Astrocyte (in vitro differentiated cells and primary cell): ENCODE data around the gene PKD2. TPM values are rescaled to one million over a fixed set of nuclear protein-coding genes. Genes with fewer than 3 reads are reported as not detected.

ENCODE experiments used
- DNase-seq: peaks from one replicate; pipeline ENCODE4 v3.0.0-alpha.2; 2010; ENCODE audit warnings: low read depth
- FAIRE-seq: peaks from 2 replicates; lab custom pipeline; 2011; peaks lifted over from hg19 to GRCh38; lab: Jason Lieb, UNC
- H2AFZ ChIP-seq: 2 replicates; pipeline ENCODE4 v1.6.0; 2012; ENCODE audit warnings: low read depth, low read length, inconsistent platforms
- H3K27ac ChIP-seq: 2 replicates; pipeline ENCODE4 v1.5.1; 2011; ENCODE audit warnings: low read depth, low read length, inconsistent platforms
- H3K27me3 ChIP-seq: 2 replicates; pipeline ENCODE4 v1.6.0; 2011; ENCODE audit warnings: low read length, inconsistent platforms; ENCODE audit not compliant: insufficient read depth
- H3K36me3 ChIP-seq: 2 replicates; pipeline ENCODE4 v1.5.1; 2011; ENCODE audit warnings: low read length, inconsistent platforms; ENCODE audit not compliant: insufficient read depth
- H3K4me1 ChIP-seq: 2 replicates; pipeline ENCODE4 v1.5.1; 2011; ENCODE audit warnings: low read length, inconsistent platforms; ENCODE audit not compliant: insufficient read depth
- H3K4me2 ChIP-seq: 2 replicates; pipeline ENCODE4 v1.6.0; 2012; ENCODE audit warnings: low read length, inconsistent platforms
- H3K4me3 ChIP-seq: 2 replicates; pipeline ENCODE4 v1.5.1; 2011; ENCODE audit warnings: low read depth, mild to moderate bottlenecking, low read length, inconsistent platforms; ENCODE audit not compliant: insufficient read depth
- H3K79me2 ChIP-seq: 2 replicates; pipeline ENCODE4 v1.6.0; 2012; ENCODE audit warnings: mild to moderate bottlenecking, low read length, inconsistent platforms; ENCODE audit not compliant: insufficient read depth
- H3K9ac ChIP-seq: 2 replicates; pipeline ENCODE4 v1.6.0; 2012; ENCODE audit warnings: mild to moderate bottlenecking, low read length, inconsistent platforms
- H3K9me3 ChIP-seq: 2 replicates; pipeline ENCODE4 v1.5.1; 2012; ENCODE audit warnings: low read depth, mild to moderate bottlenecking, low read length, inconsistent platforms; ENCODE audit not compliant: insufficient read depth
- H4K20me1 ChIP-seq: 2 replicates; pipeline ENCODE4 v1.6.0; 2012; ENCODE audit warnings: low read length, inconsistent platforms; ENCODE audit not compliant: insufficient read depth
- H3K27ac Mint-ChIP-seq: one replicate; pipeline ENCODE4 v1.8.0; 2021; ENCODE audit warnings: mild to moderate bottlenecking, mixed read lengths; ENCODE audit not compliant: unreplicated experiment
- H3K27me3 Mint-ChIP-seq: one replicate; pipeline ENCODE4 v1.8.0; 2021; ENCODE audit warnings: low read depth, mixed read lengths; ENCODE audit not compliant: unreplicated experiment
- H3K36me3 Mint-ChIP-seq: one replicate; pipeline ENCODE4 v1.8.0; 2021; ENCODE audit warnings: low read depth, mixed read lengths; ENCODE audit not compliant: unreplicated experiment
- H3K4me1 Mint-ChIP-seq: one replicate; pipeline ENCODE4 v1.8.0; 2021; ENCODE audit warnings: low read depth, mixed read lengths; ENCODE audit not compliant: unreplicated experiment
- H3K4me3 Mint-ChIP-seq: one replicate; pipeline ENCODE4 v1.8.0; 2021; ENCODE audit warnings: mild to moderate bottlenecking, moderate library complexity, mixed read lengths; ENCODE audit not compliant: unreplicated experiment
- H3K9me3 Mint-ChIP-seq: one replicate; pipeline ENCODE4 v1.8.0; 2021; ENCODE audit warnings: mild to moderate bottlenecking, mixed read lengths; ENCODE audit not compliant: unreplicated experiment
- CTCF ChIP-seq: IDR thresholded peaks from 2 replicates; pipeline ENCODE4 v1.5.1; 2011; ENCODE audit warnings: low read depth, mild to moderate bottlenecking, inconsistent platforms, low read length, moderate library complexity; ENCODE audit not compliant: insufficient read depth
- EZH2 ChIP-seq: IDR thresholded peaks from 2 replicates; pipeline ENCODE4 v1.6.1; 2012; ENCODE audit warnings: mild to moderate bottlenecking, low read length, inconsistent platforms; ENCODE audit not compliant: insufficient read depth
- total RNA-seq: library from RNA; stranded (reverse); gene quantifications from 2 replicates; pipeline ENCODE4 v1.2.1, GENCODE V29; 2021

PKD2 gene
- total RNA-seq, 1 donor from 2014 or later: 19.7 TPM

GRCh38 chr4:87973283-87974169 is 33.9 kb upstream of the PKD2 start:
- Mint-ChIP-seq H3K4me1 (peaks cover 20% of the 10 kb centered on the region), H3K4me3 (peak overlapping the region; percentile 72), H3K27ac (peak overlapping the region; percentile 98), H3K27me3 (no peaks in the 10 kb centered on the region), H3K9me3 (no peaks in the 10 kb centered on the region), H3K36me3 (no peaks in the 10 kb centered on the region)
- Histone ChIP-seq H4K20me1 (no peaks in the 10 kb centered on the region), H3K27me3 (no peaks in the 10 kb centered on the region), H3K4me1 (peaks cover 27% of the 10 kb centered on the region), H3K9ac (peak overlapping the region; percentile 74), H3K9me3 (no peaks in the 10 kb centered on the region), H2AFZ (peak overlapping the region; percentile 57), H3K4me3 (peak overlapping the region; percentile 47), H3K36me3 (no peaks in the 10 kb centered on the region), H3K27ac (peak overlapping the region; percentile 88), H3K4me2 (peak overlapping the region; percentile 83), H3K79me2 (no peaks in the 10 kb centered on the region)
- DNase-seq (peak; percentile 94), FAIRE-seq (peak; percentile 96)
- peak; percentile 90 for TF ChIP-seq CTCF
- no peak for TF ChIP-seq EZH2

DNA sequence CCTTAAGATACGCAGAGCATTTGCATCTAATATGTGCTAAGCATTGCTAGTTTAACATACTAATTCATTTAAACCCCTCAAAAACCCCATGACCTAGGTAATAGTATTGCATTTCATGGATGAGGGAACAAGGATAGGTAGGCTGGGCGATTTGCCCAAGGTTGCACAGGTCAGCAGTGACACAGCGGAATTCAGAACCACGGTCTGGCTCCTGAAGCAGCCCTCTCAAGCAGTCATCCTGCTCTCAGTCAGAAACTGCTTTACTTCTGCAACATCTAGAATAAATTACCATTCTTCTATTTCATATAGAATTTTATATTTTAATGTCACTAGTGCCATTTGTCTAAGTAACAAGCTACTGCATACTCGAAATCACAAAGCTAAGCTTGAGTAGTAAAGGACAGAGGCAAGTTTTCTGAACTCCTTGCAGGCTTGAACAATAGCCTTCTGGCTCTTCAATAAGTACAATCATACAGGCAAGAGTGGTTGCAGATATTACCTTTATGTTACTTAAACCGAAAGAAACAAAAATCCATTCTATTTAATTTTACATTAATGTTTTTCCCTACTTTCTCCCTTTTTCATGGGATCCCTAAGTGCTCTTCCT is 32.5 kb upstream of the PKD2 start:
- FAIRE-seq (no peak), DNase-seq (peak; percentile 34)
- no peaks in the 10 kb centered on the region for H3K36me3 Mint-ChIP-seq
- Histone ChIP-seq H4K20me1 (no peaks in the 10 kb centered on the region), H2AFZ (peak overlapping the region; percentile 49), H3K36me3 (no peaks in the 10 kb centered on the region), H3K9me3 (no peaks in the 10 kb centered on the region), H3K27ac (peak overlapping the region; percentile 17), H3K79me2 (no peaks in the 10 kb centered on the region), H3K4me3 (no peak overlapping the region), H3K4me1 (peaks cover 27% of the 10 kb centered on the region), H3K4me2 (peak overlapping the region; percentile 72), H3K9ac (peak overlapping the region; percentile 13), H3K27me3 (no peaks in the 10 kb centered on the region)
- no peaks in the 10 kb centered on the region for H3K27me3 Mint-ChIP-seq
- H3K4me1 Mint-ChIP-seq: peaks cover 17% of the 10 kb centered on the region
- no peak overlapping the region for H3K27ac Mint-ChIP-seq
- TF ChIP-seq CTCF (no peak), EZH2 (no peak)
- peak overlapping the region; percentile 78 for H3K4me3 Mint-ChIP-seq
- H3K9me3 Mint-ChIP-seq: peaks cover 4% of the 10 kb centered on the region
